ENCODE results near the gene UBR3.
"Not testable (repeated sequence)": the region's sequence is repeated elsewhere in the genome, so short reads cannot be mapped to it uniquely, and the experiment has no call there.

DNA sequence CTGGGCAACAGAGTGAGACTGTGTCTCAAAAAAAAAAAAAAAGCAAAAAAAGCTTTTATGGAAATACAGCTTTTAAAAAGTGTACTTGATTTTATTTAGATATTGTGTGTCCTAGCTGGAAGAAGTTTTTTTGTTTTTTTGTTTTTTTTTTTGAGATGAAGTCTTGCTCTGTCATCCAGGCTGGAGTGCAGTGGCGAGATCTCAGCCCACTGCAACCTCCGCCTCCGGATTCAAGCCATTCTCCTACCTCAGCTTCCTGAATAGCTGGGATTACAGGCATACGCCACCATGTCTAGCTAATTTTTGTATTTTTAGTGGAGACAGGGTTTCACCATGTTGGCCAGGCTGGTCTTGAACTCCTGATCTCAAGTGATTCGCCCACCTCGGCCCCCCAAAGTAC is 39.0 kb downstream of the UBR3 start:
- TF ChIP-seq, protein P1, sequence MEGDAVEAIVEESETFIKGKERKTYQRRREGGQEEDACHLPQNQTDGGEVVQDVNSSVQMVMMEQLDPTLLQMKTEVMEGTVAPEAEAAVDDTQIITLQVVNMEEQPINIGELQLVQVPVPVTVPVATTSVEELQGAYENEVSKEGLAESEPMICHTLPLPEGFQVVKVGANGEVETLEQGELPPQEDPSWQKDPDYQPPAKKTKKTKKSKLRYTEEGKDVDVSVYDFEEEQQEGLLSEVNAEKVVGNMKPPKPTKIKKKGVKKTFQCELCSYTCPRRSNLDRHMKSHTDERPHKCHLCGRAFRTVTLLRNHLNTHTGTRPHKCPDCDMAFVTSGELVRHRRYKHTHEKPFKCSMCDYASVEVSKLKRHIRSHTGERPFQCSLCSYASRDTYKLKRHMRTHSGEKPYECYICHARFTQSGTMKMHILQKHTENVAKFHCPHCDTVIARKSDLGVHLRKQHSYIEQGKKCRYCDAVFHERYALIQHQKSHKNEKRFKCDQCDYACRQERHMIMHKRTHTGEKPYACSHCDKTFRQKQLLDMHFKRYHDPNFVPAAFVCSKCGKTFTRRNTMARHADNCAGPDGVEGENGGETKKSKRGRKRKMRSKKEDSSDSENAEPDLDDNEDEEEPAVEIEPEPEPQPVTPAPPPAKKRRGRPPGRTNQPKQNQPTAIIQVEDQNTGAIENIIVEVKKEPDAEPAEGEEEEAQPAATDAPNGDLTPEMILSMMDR (conservative IDR thresholded peaks at IDR 0.05; ENCODE audit: low read length), result not testable (repeated sequence)
- not testable (repeated sequence) for TF ChIP-seq EZH2phosphoT487 (IDR thresholded peaks at IDR 0.05; ENCODE audit: borderline replicate concordance, low read depth, low read length)

Measured in OCI-LY7 (cell line).